SK-N-SH treated with all-trans-retinoic acid at 6 μM for 48 hours (cell line): ENCODE data around the gene LAMA3.

ENCODE experiments used
- ATAC-seq: fragments of 200-7000 bp; cut with Tn5 transposase; 3 replicates; pipeline ENCODE4 v1.9.1; 2020; ENCODE audit warnings: mild to moderate bottlenecking, moderate library complexity
- ARNTL ChIP-seq: fragments of 450-650 bp; formaldehyde crosslinking; IDR thresholded peaks from 2 replicates; pipeline ENCODE4 v1.5.0; 2020; ENCODE audit warnings: low read depth, mild to moderate bottlenecking, moderate library complexity, borderline replicate concordance
- BACH2 ChIP-seq: fragments of 250-450 bp; sonication (Bioruptor Pico); IDR thresholded peaks from 2 replicates; pipeline ENCODE4 v1.9.0; 2021; ENCODE audit warnings: mild to moderate bottlenecking, borderline replicate concordance
- CSRNP3 ChIP-seq: fragments of 250-450 bp; sonication (Bioruptor Pico); IDR thresholded peaks from 2 replicates; pipeline ENCODE4 v1.5.1; 2021; ENCODE audit warnings: mild to moderate bottlenecking, moderate library complexity
- GLIS3 ChIP-seq: fragments of 250-450 bp; sonication (Bioruptor Pico); IDR thresholded peaks from 2 replicates; pipeline ENCODE4 v1.5.0; 2020; ENCODE audit warnings: mild to moderate bottlenecking, moderate library complexity
- ISL1 ChIP-seq: fragments of 250-450 bp; sonication (Bioruptor Pico); IDR thresholded peaks from 2 replicates; pipeline ENCODE4 v2.1.2; 2022; ENCODE audit warnings: mild to moderate bottlenecking, moderate library complexity
- OSR1 ChIP-seq: fragments of 250-450 bp; sonication (Bioruptor Pico); IDR thresholded peaks from 2 replicates; pipeline ENCODE4 v1.8.0; 2022; ENCODE audit warnings: moderate library complexity, mild to moderate bottlenecking, inconsistent platforms
- POU6F1 ChIP-seq: fragments of 250-450 bp; sonication (Bioruptor Pico); IDR thresholded peaks from 2 replicates; pipeline ENCODE4 v1.8.0; 2021; ENCODE audit warnings: low read depth, mild to moderate bottlenecking, moderate library complexity, borderline replicate concordance
- PPARA ChIP-seq: fragments of 250-450 bp; sonication (Bioruptor Pico); IDR thresholded peaks from 2 replicates; pipeline ENCODE4 v1.5.0; 2020; ENCODE audit warnings: mild to moderate bottlenecking, borderline replicate concordance
- RARB ChIP-seq: fragments of 250-450 bp; sonication (Bioruptor Pico); IDR thresholded peaks from 2 replicates; pipeline ENCODE4 v1.8.0; 2021; ENCODE audit warnings: mild to moderate bottlenecking, moderate library complexity
- SNAI2 ChIP-seq: fragments of 250-450 bp; sonication (Bioruptor Pico); IDR thresholded peaks from 2 replicates; pipeline ENCODE4 v1.5.0; 2020; ENCODE audit warnings: mild to moderate bottlenecking, moderate library complexity
- TCF4 ChIP-seq: fragments of 250-450 bp; sonication (Bioruptor Pico); IDR thresholded peaks from 2 replicates; pipeline ENCODE4 v1.8.0; 2021; ENCODE audit warnings: mild to moderate bottlenecking, moderate library complexity, borderline replicate concordance
- TOX ChIP-seq: fragments of 250-450 bp; sonication (Bioruptor Pico); IDR thresholded peaks from 2 replicates; pipeline ENCODE4 v1.8.0; 2021; ENCODE audit warnings: mild to moderate bottlenecking, moderate library complexity, borderline replicate concordance
- ZC3H10 ChIP-seq: fragments of 250-450 bp; sonication (Bioruptor Pico); IDR thresholded peaks from 2 replicates; pipeline ENCODE4 v1.5.1; 2021; ENCODE audit warnings: mild to moderate bottlenecking, moderate library complexity
- ZFP3 ChIP-seq: fragments of 250-450 bp; sonication (Bioruptor Pico); IDR thresholded peaks from 2 replicates; pipeline ENCODE4 v1.5.0; 2020; ENCODE audit warnings: mild to moderate bottlenecking, moderate library complexity
- ZNF565 ChIP-seq: fragments of 450-650 bp; formaldehyde crosslinking; conservative IDR thresholded peaks from 2 replicates; pipeline ENCODE4 v1.5.0; 2020; ENCODE audit warnings: low read depth, mild to moderate bottlenecking, moderate library complexity
- ZNF70 ChIP-seq: fragments of 450-650 bp; formaldehyde crosslinking; IDR thresholded peaks from 2 replicates; pipeline ENCODE4 v1.5.0; 2020; ENCODE audit warnings: mild to moderate bottlenecking, moderate library complexity
- ZNF8 ChIP-seq: fragments of 450-650 bp; formaldehyde crosslinking; IDR thresholded peaks from 2 replicates; pipeline ENCODE4 v1.5.0; 2020; ENCODE audit warnings: mild to moderate bottlenecking, moderate library complexity
- TF ChIP-seq, protein P1 (sequence below): fragments of 250-450 bp; sonication (Bioruptor Pico); IDR thresholded peaks from 2 replicates; pipeline ENCODE4 v1.8.0; 2020; ENCODE audit warnings: mild to moderate bottlenecking, moderate library complexity, borderline replicate concordance
- TF ChIP-seq, protein P2 (sequence below): fragments of 250-450 bp; sonication (Bioruptor Pico); IDR thresholded peaks from 2 replicates; pipeline ENCODE4 v1.5.1; 2020; ENCODE audit warnings: low read depth, mild to moderate bottlenecking, moderate library complexity
- TF ChIP-seq, protein P3 (sequence below): fragments of 250-450 bp; sonication (Bioruptor Pico); IDR thresholded peaks from 2 replicates; pipeline ENCODE4 v1.5.0; 2020; ENCODE audit warnings: mild to moderate bottlenecking, moderate library complexity

Gene LAMA3

GRCh38 chr18:23861326-23861725 lies 172.1 kb downstream of the LAMA3 start:
- no peak; the same call in 2 of the 3 replicates for ATAC-seq
- TF ChIP-seq OSR1 (CRISPR knock-in tag) (no peak), BACH2 (CRISPR knock-in tag) (no peak)

DNA sequence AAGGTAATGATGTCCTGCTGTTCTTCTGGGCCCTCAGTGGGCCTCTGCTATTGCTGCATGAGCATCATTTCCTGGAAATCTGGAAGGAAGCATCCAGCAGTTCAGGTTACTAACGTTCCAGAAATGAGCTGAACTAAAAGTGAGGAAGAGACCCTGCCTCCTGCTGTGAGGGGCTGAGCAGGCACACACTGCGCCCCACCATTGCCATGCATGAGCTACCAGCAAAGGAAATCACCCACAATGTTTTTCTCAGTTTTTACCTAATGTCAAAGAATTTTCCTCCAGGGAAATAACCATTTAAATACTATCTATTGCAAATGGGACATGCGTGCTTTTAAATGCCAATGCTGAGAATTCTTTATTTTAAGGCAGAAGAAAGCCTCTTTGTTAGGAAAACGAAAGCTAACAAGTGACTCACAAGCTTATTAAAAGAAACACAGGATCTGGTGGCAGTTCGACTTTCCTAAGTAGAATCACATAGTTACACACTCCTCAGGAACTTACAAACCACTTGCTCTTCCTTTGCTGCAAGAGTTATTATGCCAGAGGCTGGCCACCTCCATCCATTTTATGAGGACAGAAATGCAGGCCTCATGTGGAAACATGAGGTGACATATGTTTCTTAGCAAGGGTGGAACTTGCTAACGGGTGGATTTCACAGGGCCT lies 172.7 kb downstream of the LAMA3 start:
- TF ChIP-seq RARB (CRISPR knock-in tag) (no peak), POU6F1 (CRISPR knock-in tag) (no peak), TOX (CRISPR knock-in tag) (no peak), ZNF8 (no peak), TCF4 (CRISPR knock-in tag) (no peak), OSR1 (CRISPR knock-in tag) (no peak), ZNF70 (CRISPR knock-in tag) (no peak), ISL1 (CRISPR knock-in tag) (no peak), SNAI2 (CRISPR knock-in tag) (no peak), GLIS3 (CRISPR knock-in tag) (no peak)
- ATAC-seq: peak; percentile 84

- TF ChIP-seq GLIS3 (CRISPR knock-in tag) (no peak), OSR1 (CRISPR knock-in tag) (no peak), PPARA (CRISPR knock-in tag) (no peak), ZFP3 (CRISPR knock-in tag) (no peak), CSRNP3 (CRISPR knock-in tag) (no peak), ZNF8 (no peak), RARB (CRISPR knock-in tag) (no peak), ZNF565 (no peak), ZC3H10 (CRISPR knock-in tag) (no peak), TOX (CRISPR knock-in tag) (no peak), ZNF70 (CRISPR knock-in tag) (no peak), ISL1 (CRISPR knock-in tag) (no peak), BACH2 (CRISPR knock-in tag) (no peak), TCF4 (CRISPR knock-in tag) (no peak), POU6F1 (CRISPR knock-in tag) (no peak), ARNTL (CRISPR knock-in tag) (no peak), SNAI2 (CRISPR knock-in tag) (no peak)
- TF ChIP-seq, protein P1, sequence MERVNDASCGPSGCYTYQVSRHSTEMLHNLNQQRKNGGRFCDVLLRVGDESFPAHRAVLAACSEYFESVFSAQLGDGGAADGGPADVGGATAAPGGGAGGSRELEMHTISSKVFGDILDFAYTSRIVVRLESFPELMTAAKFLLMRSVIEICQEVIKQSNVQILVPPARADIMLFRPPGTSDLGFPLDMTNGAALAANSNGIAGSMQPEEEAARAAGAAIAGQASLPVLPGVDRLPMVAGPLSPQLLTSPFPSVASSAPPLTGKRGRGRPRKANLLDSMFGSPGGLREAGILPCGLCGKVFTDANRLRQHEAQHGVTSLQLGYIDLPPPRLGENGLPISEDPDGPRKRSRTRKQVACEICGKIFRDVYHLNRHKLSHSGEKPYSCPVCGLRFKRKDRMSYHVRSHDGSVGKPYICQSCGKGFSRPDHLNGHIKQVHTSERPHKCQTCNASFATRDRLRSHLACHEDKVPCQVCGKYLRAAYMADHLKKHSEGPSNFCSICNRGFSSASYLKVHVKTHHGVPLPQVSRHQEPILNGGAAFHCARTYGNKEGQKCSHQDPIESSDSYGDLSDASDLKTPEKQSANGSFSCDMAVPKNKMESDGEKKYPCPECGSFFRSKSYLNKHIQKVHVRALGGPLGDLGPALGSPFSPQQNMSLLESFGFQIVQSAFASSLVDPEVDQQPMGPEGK (CRISPR knock-in tag): no peak
- TF ChIP-seq, protein P2, sequence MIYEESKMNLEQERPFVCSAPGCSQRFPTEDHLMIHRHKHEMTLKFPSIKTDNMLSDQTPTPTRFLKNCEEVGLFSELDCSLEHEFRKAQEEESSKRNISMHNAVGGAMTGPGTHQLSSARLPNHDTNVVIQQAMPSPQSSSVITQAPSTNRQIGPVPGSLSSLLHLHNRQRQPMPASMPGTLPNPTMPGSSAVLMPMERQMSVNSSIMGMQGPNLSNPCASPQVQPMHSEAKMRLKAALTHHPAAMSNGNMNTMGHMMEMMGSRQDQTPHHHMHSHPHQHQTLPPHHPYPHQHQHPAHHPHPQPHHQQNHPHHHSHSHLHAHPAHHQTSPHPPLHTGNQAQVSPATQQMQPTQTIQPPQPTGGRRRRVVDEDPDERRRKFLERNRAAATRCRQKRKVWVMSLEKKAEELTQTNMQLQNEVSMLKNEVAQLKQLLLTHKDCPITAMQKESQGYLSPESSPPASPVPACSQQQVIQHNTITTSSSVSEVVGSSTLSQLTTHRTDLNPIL (CRISPR knock-in tag): no peak
- TF ChIP-seq, protein P3, sequence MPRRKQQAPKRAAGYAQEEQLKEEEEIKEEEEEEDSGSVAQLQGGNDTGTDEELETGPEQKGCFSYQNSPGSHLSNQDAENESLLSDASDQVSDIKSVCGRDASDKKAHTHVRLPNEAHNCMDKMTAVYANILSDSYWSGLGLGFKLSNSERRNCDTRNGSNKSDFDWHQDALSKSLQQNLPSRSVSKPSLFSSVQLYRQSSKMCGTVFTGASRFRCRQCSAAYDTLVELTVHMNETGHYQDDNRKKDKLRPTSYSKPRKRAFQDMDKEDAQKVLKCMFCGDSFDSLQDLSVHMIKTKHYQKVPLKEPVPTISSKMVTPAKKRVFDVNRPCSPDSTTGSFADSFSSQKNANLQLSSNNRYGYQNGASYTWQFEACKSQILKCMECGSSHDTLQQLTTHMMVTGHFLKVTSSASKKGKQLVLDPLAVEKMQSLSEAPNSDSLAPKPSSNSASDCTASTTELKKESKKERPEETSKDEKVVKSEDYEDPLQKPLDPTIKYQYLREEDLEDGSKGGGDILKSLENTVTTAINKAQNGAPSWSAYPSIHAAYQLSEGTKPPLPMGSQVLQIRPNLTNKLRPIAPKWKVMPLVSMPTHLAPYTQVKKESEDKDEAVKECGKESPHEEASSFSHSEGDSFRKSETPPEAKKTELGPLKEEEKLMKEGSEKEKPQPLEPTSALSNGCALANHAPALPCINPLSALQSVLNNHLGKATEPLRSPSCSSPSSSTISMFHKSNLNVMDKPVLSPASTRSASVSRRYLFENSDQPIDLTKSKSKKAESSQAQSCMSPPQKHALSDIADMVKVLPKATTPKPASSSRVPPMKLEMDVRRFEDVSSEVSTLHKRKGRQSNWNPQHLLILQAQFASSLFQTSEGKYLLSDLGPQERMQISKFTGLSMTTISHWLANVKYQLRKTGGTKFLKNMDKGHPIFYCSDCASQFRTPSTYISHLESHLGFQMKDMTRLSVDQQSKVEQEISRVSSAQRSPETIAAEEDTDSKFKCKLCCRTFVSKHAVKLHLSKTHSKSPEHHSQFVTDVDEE (CRISPR knock-in tag): no peak
- ATAC-seq: no peak
Measured at GRCh38 chr18:23864624-23865023, 175.4 kb downstream of the LAMA3 start.
